GM19328 (cell line): ENCODE measurements around the gene TPK1.
"Not testable (repeated sequence)": the region's sequence is repeated elsewhere in the genome, so short reads cannot be mapped to it uniquely, and the experiment has no call there.

Experiments used
- ATAC-seq: cut with Tn5 transposase; IDR thresholded peaks from one replicate; pipeline ENCODE4 v1.9.1; 2021; ENCODE audit warnings: mild to moderate bottlenecking, moderate library complexity; ENCODE audit not compliant: unreplicated experiment

Gene TPK1

DNA sequence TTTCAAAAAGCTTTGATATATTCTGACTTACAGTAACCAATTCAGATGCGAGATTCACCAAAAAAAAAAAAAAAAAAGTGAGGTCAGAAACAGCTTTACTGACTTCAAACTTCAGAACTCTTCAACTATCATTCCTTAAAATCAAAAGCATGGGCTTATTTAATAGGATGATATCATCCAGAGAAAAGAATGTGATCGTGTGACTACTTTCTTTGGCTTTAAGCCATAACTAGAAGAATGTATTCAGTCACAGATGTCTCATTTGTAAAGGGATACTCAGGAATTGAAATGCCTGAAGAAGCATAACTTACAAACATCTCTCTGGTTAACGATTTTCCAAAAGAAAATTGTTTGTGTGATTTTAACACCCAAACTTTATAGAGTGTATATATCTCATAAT lies 11.5 kb downstream of the TPK1 start:
- ATAC-seq = no peak

DNA sequence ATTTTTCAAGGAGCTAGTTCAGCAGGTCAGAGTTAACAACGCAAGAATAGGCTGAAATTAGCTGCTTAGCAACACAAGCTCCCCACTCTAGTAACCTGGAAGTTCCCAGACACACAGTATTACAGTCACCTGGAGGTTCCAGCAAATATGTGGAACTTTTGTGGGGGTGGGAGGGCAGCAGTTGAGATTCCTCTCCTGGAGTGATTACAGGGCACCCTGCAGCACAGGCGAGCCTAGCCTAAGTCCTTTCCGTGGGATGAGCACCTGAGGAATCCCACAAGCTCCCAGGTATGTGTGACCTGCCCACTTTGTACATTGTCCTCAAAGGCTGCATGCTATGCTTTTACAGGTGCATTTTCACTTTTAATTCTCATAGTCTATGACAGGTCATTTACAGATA lies 13.6 kb downstream of the TPK1 start:
- no peak for ATAC-seq

DNA sequence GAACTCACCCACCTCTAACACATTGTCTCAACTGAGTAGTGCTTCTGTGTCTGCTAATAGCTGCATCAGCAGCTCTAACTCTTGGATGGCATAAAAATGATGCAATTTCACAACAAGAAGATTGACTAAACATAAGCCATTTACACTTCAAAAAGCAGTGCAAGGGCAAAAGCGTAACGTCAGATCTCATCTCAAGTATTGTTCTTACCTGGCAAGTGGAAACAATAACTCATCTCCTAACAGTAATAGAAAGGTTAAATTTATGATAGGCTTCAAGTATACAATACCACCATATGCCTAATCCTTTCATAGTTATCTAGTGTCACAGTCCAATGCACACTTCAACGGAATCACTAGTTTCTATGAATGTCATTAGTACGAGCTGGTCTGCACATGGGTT lies 14.8 kb downstream of the TPK1 start:
- ATAC-seq = peak; percentile 38

DNA sequence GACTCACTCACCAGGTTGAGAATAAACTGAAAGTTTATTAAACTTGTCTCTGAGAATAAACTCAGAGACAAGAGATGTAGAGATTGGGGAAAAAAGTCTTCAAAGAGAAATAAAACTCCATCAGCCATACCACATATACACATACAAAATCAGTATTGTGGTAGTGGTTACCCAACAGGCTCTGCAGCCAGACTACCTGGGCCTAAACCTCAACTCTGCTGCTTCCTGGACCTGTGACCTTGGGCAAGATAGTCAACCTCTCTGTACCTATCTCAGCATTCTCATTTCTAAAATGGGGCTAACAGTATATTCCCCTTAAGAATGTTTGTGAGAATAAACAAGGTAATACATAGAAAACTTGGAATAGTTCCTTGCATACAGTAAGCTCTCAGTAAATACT lies 15.3 kb downstream of the TPK1 start:
- no peak for ATAC-seq

DNA sequence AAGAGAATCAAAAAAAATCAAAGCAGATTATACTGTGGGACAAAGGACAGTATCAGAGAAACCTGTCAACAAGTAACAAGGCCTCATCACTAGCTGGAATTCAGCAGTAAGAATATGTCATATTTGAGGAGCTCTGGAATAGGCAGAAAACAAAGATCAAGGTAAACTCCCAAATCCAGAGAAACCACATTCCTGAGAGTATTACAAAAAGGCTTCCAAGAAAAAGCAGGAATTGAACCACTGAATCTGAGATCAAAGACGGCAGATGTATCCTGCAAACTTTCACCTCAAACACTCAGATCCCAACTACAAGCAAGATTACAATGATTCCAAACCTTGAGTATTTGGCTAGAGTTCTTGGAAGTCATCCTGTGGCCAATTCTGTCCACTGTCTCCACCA lies 16.3 kb downstream of the TPK1 start:
- no peak for ATAC-seq

DNA sequence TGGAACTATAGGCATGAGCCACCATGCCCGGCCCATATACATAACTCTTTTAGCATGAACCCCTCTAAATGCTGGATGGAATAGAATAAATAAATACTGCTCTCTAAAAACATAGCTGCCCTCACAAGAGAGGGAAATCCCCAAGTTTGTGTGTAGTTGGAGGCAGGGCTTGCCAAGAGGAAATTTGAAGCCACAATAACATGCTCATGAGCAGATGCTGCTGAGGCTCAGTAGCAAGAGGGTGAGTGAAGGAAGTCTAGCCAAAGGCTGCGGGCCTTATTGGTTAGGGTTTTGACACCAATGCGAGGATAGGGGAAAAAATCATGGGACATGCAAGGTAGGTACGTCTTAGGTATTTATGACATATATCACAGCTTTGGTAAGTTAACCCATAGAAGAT lies 17.3 kb downstream of the TPK1 start:
- peak; percentile 54 for ATAC-seq

DNA sequence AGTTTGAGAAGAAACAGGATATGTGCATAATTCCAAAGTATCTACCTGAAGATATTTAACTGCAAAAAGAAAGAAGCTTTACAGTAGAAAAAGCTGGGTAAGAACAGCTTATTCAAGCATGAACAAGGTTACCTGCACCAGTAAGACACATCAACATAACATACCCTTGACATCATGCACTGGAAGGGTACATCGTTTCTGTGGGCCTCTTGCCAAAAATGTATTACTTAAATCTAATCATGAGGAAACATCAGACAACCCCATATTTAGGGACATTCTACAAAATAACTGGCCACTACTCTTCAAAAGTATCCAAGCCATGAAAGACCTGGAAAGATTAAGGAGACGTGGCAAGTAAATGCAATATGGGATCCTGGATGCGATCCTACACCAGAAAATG lies 18.9 kb downstream of the TPK1 start:
- ATAC-seq = no peak

DNA sequence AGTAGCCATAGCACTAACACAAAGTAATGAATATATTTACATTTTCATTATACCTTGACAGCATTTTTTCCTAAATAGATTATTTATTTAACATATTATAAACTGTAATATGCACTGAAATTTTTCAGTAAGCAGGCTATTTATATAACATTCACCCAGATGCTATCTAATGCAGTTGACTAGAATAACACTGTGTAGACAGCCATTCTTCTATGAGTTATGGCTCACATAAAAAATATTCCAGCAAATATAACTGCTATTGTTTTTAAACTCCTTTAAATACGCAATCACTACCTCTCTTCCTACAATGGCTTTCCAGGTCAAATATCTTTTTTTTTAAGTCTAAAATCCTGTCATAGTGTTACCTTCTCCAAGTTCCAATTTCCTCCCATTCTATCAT lies 21.6 kb downstream of the TPK1 start:
- no peak for ATAC-seq

DNA sequence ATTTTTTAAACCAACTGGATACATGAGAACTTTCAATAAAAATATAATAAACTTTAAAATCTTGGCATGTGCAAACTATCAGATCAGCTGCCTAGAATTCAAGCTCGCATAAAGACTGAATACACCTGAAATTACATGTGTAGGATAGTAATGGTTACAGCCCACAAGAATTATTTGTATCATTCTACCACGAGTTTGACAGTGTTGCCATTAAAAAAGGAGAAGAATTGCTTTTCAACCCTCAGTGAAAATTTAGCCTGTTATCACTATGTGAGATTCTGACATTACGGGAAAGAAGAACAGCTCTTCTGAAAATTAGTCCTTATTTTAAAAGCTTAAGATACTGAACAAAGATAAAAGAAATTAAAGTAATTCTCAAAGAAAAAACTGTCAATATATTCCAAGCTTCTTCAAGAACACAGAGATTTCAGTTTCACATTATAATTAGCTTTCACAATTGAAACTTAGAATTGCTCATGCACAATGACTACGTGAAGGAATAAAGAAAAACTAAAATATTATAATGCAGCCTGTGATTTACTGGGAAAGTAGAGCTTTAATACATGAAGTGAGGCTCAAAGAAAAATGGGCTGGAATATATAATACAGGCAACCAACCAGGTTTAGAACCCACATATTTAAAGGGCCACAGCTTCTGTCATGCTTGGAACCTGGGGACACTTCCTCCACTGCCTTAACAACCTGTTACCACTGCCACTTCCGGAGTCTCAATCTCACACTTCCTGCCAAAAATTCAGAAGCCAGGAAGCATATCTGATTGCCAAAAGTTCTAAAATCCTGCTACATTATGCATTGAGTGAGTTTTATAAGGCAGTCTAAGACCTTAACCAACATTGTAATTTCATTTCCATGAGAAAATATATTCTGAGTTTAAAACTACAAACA lies 23.2 kb downstream of the TPK1 start:
- ATAC-seq = peak; percentile 94

DNA sequence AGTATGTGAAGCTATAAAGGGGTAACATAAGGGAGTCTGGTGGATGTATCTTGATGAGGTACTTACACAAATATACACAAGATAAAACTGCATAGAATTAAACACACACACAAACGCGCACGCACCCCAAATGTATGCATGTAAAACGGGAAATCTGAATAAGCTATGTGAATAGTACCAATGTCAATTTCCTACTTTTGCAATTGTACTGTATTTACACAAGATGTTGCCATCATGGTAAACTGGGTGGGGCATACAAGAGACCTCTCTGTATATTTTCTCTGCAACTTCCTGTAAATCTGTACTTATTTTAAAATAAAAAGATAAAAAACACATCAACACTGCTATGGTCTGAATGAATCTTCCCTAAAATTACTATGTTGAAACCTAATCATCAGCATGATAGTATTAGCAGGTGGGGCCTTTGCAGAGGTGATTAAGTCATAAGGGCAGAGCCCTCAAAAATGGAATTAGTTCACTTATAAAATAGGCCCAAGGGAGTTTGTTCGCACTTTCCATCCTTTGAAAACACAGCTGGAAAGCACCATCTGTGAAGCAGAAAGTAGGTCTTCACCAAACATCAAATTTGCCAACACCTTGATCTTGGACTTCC lies 30.1 kb downstream of the TPK1 start:
- no peak for ATAC-seq

DNA sequence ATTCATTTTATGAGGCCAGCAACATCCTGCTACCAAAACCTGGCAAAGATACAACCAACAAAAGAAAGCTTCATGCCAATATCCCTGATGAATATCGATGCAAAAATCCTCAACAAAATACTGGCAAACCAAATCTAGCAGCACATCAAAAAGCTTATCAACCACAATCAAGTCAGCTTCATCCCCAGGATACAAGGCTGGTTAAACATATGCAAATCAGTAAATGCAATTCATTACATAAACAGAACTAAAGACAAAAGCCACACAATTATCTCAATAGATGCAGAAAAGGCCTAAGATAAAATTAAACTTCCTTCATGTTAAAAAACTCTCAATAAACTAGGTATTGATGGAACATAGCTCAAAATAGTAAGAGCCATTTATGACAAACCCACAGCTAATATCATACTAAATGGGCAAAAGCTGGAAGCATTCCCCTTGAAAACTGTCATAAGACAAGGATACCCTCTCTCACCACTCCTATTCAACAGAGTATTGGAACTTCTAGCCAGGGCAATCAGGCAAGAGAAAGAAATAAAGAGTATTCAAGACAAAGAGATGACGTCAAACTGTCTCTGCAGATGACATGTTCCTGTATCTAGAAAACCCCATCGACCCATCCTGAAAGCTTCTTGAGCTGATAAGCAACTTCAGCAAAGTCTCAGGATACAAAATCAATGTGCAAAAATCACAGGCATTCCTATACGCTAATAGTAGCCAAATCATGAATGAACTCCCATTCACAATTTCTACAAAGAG lies 35.0 kb downstream of the TPK1 start:
- not testable (repeated sequence) for ATAC-seq

DNA sequence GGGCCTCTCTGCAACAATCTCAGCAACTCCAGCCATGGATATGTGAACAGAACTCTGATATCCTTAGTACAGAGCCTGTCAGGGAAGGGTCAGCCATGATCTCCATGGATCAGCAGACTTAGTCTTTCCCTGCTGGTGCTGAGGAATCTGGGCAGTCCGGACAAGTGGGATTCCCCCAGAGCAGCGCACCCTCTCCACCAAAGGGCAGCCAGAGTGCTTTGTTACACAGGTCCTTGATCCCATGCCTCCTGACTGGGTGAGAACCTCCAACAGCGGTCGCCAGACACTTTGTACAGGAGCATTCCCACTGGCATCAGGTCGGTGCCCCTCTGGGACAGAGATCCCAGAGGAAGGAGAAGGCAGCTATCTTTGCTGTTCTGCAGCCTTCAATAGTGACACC lies 38.9 kb downstream of the TPK1 start:
- ATAC-seq = no peak

DNA sequence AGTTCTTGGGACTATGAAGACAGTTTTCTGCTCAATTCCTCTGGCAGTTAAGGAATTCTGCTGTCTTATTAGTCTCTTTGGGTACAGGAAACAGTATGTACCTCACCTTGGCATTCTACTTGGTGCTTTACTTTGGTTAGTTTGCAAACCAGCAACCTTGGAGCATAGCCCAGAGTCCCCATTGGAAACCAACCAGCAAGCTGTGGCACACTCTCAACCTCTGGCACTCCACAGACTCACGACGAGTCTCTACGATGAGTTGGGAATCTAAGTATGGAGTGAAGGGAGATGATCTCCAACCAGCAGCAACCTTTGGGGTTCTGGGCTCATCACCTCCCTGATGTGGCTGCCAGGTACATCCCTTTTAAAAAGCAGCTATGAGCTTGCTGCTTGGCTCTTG lies 43.8 kb downstream of the TPK1 start:
- no peak for ATAC-seq

DNA sequence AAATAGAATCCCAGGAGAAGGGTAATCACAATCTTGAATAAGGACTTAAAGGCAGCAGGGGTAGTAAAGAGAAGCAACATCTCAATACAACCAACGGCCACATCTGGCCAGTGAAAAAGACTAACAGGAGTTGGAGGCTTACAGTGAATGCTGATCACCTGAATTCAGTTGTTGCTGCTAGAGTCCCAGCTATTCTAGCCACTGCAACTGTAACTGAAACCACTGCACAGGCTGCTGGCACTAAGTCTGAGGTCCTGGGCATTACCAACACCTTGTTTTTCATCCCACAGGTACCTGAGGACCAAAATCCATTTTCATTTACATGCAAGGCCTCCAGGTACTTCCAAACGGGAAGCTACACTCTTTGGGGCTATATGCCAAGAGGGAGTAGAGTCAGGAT lies 44.4 kb downstream of the TPK1 start:
- no peak for ATAC-seq

DNA sequence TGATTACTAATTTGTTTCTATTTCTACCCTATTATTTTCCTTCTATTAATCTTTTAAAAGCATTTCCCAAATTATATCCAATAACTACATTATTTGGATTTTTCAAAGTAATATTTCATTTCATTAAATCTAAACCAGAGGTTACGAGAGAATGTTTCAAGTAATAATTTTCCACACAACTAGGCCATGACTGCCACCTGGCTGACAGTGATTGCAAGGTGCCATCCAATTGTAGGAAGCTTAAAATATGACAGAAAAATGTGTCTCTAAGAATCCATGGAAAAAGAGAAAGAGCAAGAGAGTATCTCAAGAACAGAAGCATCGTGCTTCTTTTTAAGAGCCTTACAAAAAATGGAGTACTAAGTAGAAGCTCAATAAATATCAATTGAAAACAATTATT lies 48.7 kb downstream of the TPK1 start:
- ATAC-seq = no peak

DNA sequence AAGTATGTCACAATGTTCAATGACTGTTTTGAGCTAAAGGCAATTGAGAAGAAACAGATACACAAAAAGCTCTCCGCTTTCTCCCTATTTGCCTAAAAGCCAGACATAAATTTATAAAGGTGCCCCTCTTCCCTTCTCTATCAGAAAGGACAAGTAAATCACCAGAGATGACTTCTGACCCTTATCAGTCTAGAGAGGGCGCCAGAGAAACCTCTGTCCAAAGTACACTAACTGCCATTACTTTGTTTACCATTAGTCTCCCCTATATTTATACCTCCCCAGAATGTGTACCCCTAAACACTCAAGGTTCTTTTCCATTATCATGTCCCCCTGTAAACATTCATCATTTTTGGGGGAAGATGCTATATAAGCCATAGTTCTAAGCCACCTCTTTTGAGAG lies 49.3 kb downstream of the TPK1 start:
- no peak for ATAC-seq

DNA sequence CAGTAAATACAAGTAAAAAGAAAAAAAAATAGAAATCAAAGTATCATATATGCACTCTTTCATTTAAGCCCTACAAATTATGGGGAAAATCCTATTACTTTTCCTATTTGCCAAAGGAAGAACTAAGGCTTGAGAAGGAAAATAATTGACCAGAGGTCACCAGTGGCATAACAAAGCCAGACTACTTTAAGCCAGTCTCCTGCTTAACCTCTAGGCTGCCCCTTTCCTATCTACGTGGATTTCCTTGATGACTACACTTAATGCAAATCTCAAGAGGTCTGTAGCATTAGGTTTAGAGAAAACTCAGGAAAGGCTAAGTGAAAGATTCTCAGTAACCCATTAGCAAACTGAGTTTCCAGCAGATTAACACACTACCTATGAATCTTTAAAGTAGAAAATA lies 49.8 kb downstream of the TPK1 start:
- ATAC-seq = no peak

DNA sequence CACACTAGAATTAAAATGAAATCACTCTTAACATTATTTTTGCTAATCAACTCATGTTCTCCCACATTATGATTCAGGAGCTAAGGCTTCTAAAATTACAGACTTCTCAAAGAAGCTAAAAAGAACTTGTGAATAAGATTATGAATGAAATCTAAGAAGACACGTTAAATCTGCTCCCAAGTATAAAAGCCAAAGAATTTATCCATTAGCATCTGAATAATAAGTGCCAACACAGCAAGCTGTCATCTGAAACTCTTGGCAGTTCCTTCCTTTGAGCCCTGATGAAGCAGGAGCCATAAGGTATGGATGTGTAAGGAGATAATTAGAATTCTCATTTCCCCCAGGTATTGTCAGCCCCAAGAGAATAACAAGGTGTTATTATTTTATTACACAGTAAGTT lies 50.3 kb downstream of the TPK1 start:
- ATAC-seq = no peak

DNA sequence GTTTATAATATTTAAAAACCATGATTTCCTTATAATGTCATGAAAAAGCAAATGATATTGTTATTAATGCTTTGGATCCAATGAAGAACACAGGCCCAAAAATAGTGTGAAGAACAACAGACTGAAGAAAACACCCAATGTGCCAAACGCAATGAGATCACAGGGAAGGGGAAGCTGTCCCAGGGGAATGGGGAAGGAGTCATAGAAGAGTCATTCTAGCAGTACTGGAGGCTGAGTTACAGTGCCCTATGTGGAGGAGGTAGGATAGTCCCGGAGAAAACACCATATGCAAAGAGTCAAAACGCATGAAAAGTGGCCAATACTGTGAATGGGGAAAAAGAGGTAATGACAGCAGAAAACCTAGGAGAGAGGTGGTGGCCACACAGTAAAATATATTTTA lies 50.9 kb downstream of the TPK1 start:
- no peak for ATAC-seq

DNA sequence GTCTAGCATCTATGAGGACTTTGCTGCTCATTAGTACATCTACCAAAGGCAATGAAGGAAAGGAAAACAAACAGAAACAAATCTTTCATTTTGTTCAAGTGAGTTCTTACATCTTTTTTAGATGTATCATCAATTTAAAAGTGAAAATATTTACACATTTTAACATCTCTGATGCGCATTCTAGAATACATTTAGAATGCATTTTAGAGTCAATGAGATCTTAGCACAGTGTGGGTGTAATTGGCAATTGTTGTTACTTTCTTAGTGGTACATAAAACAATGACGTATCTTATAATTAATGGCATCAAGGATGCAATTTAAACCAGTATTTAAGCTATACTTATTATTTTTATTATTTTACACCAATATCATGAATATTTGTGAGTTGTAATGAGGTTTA lies 51.4 kb downstream of the TPK1 start:
- ATAC-seq = no peak

DNA sequence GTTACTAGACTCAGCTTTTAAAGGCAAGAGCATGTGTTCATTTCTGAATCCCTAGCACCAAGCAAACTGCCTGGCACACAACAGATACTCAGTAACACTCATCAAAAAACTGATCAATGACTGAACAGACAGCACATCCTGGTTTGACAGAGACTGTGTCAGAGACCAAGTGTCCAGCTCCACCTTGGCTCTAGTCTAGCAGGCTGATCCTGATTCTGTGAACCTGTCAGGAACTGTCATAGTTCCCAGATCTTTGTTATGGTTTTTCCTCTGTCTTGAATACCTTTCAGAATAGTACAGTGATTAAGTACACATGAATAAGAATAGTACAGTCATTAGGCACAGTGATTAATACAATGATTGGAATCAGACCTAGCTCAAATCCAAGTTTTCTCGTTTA lies 53.0 kb downstream of the TPK1 start:
- no peak for ATAC-seq

DNA sequence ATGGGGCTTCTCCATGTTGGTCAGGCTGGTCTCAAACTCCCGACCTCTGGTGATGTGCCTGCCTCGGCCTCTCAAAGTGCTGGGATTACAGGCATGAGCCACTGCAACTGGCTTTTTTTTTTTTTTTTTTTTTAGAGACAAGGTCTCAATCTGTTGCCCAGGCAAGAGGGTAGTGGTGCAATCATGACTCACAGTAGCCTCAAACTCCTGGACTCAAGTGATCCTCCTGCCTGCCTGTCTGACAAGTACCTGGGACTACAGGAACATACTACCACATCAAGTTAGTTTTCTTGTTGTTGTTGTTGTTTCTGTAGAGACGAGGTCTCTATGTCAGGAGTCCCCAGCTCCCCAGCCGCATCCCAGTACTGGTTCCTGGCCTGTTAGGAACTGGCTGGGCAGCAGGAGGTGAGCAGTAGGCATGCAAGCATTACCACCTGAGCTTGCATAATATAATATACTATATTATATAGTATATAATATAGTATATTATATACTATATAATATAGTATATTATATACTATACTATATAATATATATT lies 55.7 kb downstream of the TPK1 start:
- ATAC-seq = no peak
